Stimulated activated CD4-positive, alpha-beta T cell treated with anti-CD3 and anti-CD28 coated beads, Interleukin-2, amount 100 ng/mL, for 24 hours (primary cell): ENCODE results near the gene RSRC1.
A peak's percentile ranks its signal among the peaks of the same experiment; 100 is the strongest.
"Not testable (repeated sequence)": the region's sequence is repeated elsewhere in the genome, so short reads cannot be mapped to it uniquely, and the experiment has no call there.

Experiments used
- DNase-seq, 2 donors: peaks; one replicate each; pipeline ENCODE4 v3.0.0-alpha.2; 2020

RSRC1 gene

GRCh38 chr3:158479051-158479450 lies 369.2 kb downstream of the RSRC1 start:
- no peak for DNase-seq

GRCh38 chr3:158483701-158484235 lies 373.9 kb downstream of the RSRC1 start:
- DNase-seq = no peak

GRCh38 chr3:158486200-158486599 lies 376.3 kb downstream of the RSRC1 start:
- no peak for DNase-seq

- no peak for DNase-seq
These were observed 378.8 kb downstream of the RSRC1 start for GRCh38 chr3:158488670-158489069.

- no peak for DNase-seq
These were observed 379.3 kb downstream of the RSRC1 start for GRCh38 chr3:158489181-158489580.

GRCh38 chr3:158491968-158492367 lies 382.1 kb downstream of the RSRC1 start:
- DNase-seq = no peak

- DNase-seq = no peak
These were observed 382.8 kb downstream of the RSRC1 start for GRCh38 chr3:158492685-158493084.

- DNase-seq = no peak
These were observed 384.0 kb downstream of the RSRC1 start for GRCh38 chr3:158493931-158494330.

- no peak for DNase-seq
These were observed 384.8 kb downstream of the RSRC1 start for GRCh38 chr3:158494673-158495072.

GRCh38 chr3:158495398-158495902 lies 385.6 kb downstream of the RSRC1 start:
- not testable (repeated sequence) for DNase-seq

- no peak for DNase-seq
These were observed 395.2 kb downstream of the RSRC1 start for GRCh38 chr3:158505117-158505516.

GRCh38 chr3:158506456-158506855 lies 396.6 kb downstream of the RSRC1 start:
- DNase-seq = no peak

- no peak for DNase-seq
These were observed 398.6 kb downstream of the RSRC1 start for GRCh38 chr3:158508481-158508880.

GRCh38 chr3:158509891-158510290 lies 400.0 kb downstream of the RSRC1 start:
- no peak for DNase-seq

- not testable (repeated sequence) for DNase-seq
These were observed 406.8 kb downstream of the RSRC1 start for GRCh38 chr3:158516729-158517128.

GRCh38 chr3:158519776-158520175 lies 409.9 kb downstream of the RSRC1 start:
- DNase-seq = no peak

- DNase-seq = no peak
These were observed 410.5 kb downstream of the RSRC1 start for GRCh38 chr3:158520433-158520832.

- no peak for DNase-seq
These were observed 412.6 kb downstream of the RSRC1 start for GRCh38 chr3:158522221-158523136.

- no peak for DNase-seq
These were observed 418.3 kb downstream of the RSRC1 start for GRCh38 chr3:158528076-158528674.

- DNase-seq = no peak
These were observed 421.4 kb downstream of the RSRC1 start for GRCh38 chr3:158531334-158531733.

GRCh38 chr3:158532099-158532734 lies 422.3 kb downstream of the RSRC1 start:
- no peak for DNase-seq

- DNase-seq = no peak
These were observed 426.0 kb downstream of the RSRC1 start for GRCh38 chr3:158535918-158536317.

- peak; percentile 47 to 54 for DNase-seq
These were observed 429.6 kb downstream of the RSRC1 start for GRCh38 chr3:158539414-158540014.
